HG03103 (cell line): Measurements from ENCODE around the gene TDG.

Experiments
- ATAC-seq: cut with Tn5 transposase; IDR thresholded peaks from one replicate; pipeline ENCODE4 v1.9.1; 2021; ENCODE audit warnings: low read depth; ENCODE audit not compliant: unreplicated experiment

TDG gene

DNA sequence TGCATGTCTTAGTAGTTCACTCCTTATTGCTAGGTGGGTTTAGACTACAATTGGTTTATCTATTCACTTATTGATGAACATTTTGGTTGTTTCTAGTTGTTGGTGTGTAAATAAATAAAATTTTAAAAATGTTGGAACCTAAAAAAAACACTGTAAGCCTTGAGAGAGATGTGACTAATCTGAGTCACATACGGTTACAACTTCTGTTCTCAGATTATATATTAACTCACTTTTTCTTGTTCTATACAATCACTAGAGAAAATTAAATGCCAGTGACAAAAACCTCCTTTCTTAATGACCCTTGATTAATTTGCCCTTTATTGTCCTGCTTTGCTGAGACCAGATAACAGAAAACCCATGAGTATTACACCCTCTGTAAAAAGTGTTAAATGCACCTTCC, 7.1 kb upstream of the TDG start:
- no peak for ATAC-seq

DNA sequence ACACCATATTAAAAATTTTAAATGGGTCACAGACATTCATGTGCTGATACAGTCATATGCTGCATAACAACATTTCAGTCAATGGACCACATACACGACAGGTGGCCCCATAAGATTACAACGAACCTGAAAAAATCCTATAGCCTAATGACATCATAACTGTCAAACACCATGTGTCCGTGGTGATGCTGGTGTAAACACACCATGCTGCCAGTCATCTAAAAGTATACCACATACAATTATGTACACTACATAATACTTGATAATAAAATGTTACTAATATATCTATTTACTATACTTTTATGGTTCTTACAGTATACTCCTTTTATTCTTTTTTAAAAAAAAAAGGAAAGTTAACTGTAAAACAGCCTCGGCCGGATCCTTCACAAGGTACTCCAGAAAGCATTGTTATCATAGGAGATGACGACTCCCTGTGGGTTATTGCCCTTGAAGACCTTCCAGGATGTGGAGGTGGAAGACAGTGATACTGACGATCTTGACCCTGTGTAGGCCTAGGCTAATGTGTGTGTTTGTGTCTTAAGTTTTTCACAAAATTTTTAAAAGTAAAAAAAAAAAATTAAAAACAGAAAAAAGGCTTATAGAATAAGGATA, 5.0 kb upstream of the TDG start:
- no peak for ATAC-seq

DNA sequence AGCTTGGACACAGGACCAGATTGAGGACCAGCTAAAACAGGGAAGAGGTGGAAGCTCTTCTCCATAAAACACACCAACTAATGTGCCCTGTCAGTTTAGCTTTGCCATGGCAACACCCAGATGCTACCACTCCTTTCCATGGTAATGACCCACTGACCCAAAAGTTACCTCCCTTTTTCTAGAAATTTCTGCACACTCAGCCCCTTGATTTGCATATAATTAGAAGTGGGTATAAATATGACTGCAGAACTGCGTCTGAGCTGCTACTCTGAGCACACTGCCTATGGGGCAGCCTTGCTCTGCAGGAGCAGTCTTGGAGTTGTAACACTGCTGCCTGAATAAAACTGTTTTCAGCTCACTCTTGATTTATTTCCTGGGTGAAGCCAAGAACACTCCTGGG, 3.2 kb upstream of the TDG start:
- ATAC-seq, result no peak

DNA sequence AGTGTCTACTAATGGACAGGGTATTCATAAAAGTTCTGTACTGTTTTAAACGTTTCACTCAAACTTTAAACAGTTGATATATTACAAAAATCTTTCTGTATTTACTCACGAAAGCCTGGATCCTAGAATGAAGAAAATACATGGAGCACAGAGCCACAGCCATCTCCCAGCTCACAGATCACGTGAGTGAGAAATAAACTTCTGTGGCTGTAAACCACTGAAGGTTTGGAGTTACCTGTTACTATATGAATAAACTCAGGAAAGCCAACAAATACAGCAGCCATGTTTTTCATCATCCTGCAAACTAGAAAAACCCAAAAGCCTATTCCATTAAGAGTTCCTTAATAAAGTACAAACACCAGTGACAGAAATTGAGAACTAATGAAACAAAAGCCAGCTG, 867 bp upstream of the TDG start:
- ATAC-seq, result no peak

DNA sequence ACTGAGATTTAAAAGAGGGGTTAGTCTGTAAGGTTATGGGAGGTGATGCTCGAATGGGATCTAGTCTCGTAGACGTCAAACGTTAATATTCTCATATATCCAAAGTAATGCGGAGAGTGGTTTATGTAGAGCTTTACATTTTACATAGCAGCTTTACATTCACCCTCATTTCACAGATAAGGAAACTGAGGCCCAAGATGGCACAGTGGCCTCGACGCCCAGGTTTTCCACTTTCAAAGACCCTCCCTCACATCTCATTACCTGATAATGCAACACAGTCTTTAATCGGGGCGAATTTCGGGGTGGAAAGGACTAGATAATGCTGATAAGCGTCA, 450 bp upstream of the TDG start:
- no peak for ATAC-seq

GRCh38 chr12:103966736-103967135, 1.1 kb downstream of the TDG start:
- no peak for ATAC-seq

GRCh38 chr12:103969391-103969790, 3.7 kb downstream of the TDG start:
- no peak for ATAC-seq

DNA sequence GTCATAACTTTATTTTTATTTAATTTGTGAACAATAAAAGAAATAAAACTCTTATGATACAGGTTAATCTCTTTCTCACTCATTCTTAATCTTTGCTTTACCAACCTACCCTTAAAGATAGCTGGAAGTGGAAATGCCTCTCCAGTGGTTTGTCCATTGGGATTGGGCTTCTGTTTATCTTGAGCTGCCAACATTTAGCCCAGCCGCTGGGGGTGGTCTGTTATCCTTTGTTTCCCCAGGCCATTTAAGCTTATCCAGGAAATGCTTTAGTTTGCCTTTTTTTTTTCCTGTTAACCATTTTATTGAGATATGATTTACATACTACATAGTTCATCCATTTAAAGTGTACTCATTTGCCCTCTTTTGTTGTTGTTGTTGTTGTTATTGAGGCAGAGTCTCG, 8.2 kb downstream of the TDG start:
- ATAC-seq, result no peak

- ATAC-seq, result no peak
These were observed 9.7 kb downstream of the TDG start for GRCh38 chr12:103975368-103975767.

GRCh38 chr12:103978384-103978982, 12.8 kb downstream of the TDG start:
- ATAC-seq, result no peak

- no peak for ATAC-seq
These were observed 21.2 kb downstream of the TDG start for GRCh38 chr12:103986829-103987228.

- no peak for ATAC-seq
These were observed 28.6 kb downstream of the TDG start for GRCh38 chr12:103994235-103994634.

GRCh38 chr12:103996595-103996994, 30.9 kb downstream of the TDG start:
- no peak for ATAC-seq

DNA sequence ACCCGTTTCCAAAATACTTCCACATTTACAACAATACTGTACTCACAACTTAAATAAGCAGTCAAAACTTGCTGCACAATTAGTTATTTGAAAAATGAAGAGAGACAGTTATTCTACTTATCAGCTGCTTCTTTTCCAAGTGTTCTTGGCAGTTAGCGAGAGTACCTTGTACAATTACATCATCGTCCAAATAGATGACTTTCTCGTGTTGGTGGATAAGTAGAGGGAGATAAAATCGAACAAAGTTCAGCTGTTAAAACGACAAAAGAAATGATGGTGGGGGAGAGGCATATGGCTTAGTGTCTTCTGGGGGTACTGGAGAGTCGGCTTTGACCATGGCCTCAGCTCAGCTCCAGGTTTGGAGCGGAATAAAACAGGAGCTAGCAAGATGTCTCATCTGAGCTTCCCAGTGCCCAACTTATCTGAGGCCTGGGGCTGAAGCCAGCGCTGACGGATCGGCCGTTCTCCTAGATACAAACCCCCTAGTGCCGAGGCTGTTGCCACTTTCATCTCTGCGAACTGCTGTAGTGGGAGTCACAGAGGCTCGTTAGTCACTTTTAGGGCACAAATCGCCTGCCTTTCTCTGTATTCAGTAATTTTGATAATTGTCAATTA, 31.7 kb downstream of the TDG start:
- no peak for ATAC-seq

DNA sequence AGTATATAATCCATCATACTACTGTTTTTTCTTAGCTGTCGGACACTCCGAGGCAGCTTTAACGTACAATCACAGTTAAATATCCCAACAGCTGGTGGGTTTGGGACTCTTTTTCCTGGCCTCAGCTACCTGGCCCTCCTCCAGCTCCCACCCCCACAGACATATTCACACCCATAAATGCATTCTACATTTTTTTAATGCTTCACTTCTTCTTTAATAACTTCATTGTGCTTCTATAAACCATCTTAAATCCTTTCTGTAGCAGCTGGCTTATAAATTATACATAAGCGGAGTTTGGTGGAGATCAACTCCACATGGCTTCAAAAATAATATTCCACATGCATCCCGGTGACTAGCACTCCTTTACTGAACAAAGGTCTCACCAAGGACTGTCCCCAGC, 33.3 kb downstream of the TDG start:
- ATAC-seq, result no peak

GRCh38 chr12:104000807-104001434, 35.2 kb downstream of the TDG start:
- no peak for ATAC-seq

DNA sequence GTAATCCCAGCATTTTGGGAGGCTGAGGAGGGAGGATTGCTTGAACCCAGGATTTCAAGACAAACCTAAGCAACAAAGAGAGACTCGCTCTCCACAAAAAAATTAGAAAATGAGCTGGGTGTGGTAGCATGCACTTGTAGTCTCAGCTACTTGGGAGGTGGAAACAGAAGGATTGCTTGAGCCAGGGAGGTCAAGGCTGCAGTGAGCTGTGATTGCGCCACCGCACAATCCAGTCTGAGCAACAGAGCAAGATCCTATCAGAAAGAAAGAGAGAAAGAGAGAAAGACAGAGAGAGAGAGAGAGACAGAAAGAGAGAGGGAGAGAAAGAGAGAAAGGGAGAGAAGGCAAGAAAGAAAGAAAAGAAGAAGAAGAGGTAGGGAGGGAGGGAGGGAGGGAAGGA, 37.0 kb downstream of the TDG start:
- no peak for ATAC-seq

- no peak for ATAC-seq
These were observed 37.9 kb downstream of the TDG start for GRCh38 chr12:104003596-104003995.

DNA sequence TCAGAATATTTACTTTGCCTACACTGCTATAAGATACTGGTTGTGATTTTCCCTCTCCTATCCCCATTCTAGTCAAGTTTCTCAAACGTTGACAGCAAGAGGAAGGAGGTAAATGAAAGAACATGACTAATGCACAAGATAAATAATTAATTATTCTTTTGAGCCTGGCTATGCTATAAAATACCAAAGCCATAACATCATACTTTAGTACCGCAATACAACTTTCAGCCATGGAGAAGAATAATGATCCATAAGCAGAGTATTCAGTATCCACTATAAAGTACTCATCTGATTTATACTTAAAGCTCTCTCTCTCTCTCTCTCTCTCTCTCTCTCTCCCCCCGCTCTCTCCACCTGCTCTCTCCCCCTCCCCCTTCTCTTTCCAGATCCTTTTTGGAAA, 41.3 kb downstream of the TDG start:
- no peak for ATAC-seq

DNA sequence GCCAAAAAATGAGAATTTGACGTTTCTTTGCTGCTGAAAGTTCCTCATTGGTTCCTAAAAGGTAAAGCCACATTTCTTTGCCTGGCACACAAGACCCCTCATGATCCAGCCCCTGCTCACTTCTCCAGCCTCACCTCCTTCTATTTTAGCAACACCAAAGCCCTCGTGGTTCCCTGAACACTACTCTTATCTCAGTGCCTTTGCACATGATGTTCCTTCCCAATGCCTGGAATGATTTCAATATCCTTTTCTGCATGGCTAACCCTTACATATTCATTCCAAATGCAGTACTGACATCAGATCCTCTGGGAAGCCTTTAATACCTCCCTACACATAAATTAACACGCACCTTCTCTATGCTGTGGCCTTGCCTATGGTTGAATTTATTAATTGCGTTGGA, 44.4 kb downstream of the TDG start:
- ATAC-seq, result no peak

GRCh38 chr12:104010606-104011169, 45.0 kb downstream of the TDG start:
- no peak for ATAC-seq

DNA sequence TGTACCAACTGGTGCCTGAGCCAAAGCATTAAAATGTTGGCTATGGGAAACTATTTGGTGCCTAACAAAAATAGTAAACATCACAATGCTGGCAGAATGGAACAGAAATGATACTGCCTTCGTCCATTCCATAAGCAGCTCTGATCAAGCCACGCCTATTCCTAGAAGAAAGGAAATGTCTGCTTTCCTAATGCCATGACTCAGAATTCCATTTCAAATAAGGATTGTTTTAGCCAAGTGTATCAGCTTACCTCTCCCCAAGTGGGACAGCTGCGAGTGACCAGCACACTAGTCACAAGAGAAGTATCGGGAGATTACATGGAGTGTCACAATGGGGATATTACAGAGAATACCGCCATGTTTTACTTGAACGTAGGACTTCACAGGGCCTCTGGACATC, 45.6 kb downstream of the TDG start:
- no peak for ATAC-seq
